ENCODE measurements around the gene TSPAN3.

Gene TSPAN3

DNA sequence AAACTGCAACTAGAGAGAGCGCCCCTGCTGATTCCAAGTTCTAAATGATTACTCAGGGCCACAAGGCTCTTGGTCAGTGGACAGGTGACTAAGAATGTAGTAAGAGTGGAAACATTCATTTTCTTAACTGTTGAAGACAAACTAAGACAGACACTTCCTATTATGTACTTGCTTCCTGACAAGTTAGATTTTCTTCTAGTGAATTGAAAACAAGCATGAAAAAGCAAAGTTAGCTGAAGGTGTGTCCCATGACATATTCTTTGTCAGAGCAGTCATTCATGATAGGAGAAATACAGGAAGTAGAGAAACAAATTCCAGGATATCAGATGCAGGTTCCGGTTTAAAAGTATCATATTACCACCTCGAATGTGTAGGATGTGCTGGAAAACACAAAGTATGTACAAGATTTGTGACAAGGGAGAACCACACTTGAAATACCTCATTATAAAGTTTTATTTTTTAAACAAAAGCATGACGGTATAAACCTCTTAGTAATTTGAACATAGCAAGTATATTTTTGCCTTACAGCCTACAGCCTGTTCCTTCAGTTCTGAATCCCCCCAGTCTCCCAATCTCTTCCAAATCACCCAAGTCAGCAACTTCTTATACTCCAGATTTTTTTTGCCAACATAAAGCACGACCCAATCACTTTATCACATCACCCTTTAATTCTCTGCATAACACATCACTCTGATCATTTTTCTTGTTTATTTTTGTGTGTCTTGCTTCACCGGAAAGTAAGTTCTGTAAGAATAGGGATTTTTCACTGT lies 6.2 kb downstream of the TSPAN3 start:
- H3K4me1 ChIP-seq (ENCODE audit: insufficient read depth, insufficient read length): no peaks in the 10 kb centered on the region
- no peak for TF ChIP-seq SUZ12 (IDR thresholded peaks at IDR 0.05; ENCODE audit: extremely low read depth, insufficient read depth, insufficient read length)
- TF ChIP-seq YY1 (IDR thresholded peaks at IDR 0.05; ENCODE audit: insufficient read depth, insufficient read length): no peak
- no peak for TF ChIP-seq ZNF274 (IDR thresholded peaks at IDR 0.05; ENCODE audit: low read depth, low read length)
- DNase-seq (ENCODE audit: low read depth, low spot score): no peak

DNA sequence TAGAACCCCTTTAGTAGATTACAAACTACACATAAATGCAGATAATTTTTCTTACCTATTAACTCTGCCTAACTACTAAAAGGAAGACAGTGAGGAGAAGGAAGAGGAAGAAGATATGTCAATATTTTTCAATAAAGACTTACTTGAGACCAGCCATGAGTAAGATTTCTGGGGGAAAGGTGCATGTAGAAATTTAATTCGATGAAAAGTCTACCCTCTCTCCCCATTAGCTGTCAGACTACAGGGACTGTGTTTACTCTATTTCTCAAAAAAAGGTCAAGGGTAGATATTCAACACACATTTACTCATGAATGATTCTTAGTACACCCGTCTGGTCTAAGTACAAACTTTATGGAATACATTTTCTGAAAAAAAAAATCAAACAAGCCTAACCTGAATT lies 6.8 kb downstream of the TSPAN3 start:
- no peaks in the 10 kb centered on the region for H3K4me1 ChIP-seq (ENCODE audit: insufficient read depth, insufficient read length)
- no peak overlapping the region for H3K4me3 ChIP-seq (ENCODE audit: insufficient read length, low read depth)
- no peaks in the 10 kb centered on the region for H3K27me3 ChIP-seq (ENCODE audit: insufficient read depth, insufficient read length)
- H3K9ac ChIP-seq (ENCODE audit: insufficient read length, low read depth): no peak overlapping the region
- H3K36me3 ChIP-seq (ENCODE audit: insufficient read depth, insufficient read length, low read length): peaks cover 11% of the 10 kb centered on the region
- TF ChIP-seq SUZ12 (IDR thresholded peaks at IDR 0.05; ENCODE audit: extremely low read depth, insufficient read depth, insufficient read length) (no peak), YY1 (IDR thresholded peaks at IDR 0.05; ENCODE audit: insufficient read depth, insufficient read length) (no peak), ZNF274 (IDR thresholded peaks at IDR 0.05; ENCODE audit: low read depth, low read length) (no peak)
- H3K9me3 ChIP-seq (ENCODE audit: insufficient read depth, low read length): no peaks in the 10 kb centered on the region
- DNase-seq (ENCODE audit: low read depth, low spot score): no peak

More for the DNA sequence above, 6.2 kb downstream of the TSPAN3 start:
- Histone ChIP-seq H3K36me3 (ENCODE audit: insufficient read depth, insufficient read length, low read length) (peaks cover 18% of the 10 kb centered on the region), H3K4me3 (ENCODE audit: insufficient read length, low read depth) (no peak overlapping the region), H3K9ac (ENCODE audit: insufficient read length, low read depth) (no peak overlapping the region), H3K9me3 (ENCODE audit: insufficient read depth, low read length) (no peaks in the 10 kb centered on the region), H3K27me3 (ENCODE audit: insufficient read depth, insufficient read length) (no peaks in the 10 kb centered on the region)

DNA sequence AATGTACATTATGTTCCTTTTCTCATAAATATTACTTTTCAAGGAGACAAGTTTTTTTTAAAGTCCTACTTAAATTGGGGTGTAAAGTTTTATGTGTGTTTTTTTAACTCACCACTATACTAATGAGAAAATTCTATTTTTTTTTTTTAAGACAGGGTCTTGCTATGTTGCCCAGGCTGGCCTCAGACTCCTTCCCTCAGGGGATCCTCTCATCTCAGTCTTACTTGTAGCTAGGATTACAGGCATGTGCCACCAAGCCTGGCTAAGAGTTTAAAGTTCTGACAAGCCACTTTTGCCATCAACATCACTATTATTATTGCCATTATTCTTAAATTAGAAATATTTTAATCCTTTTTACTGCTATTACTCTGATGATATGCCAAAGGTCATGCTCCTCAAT lies 7.7 kb downstream of the TSPAN3 start:
- H3K36me3 ChIP-seq (ENCODE audit: insufficient read depth, insufficient read length, low read length): peaks cover 5% of the 10 kb centered on the region
- H3K9me3 ChIP-seq (ENCODE audit: insufficient read depth, low read length): no peaks in the 10 kb centered on the region
- no peaks in the 10 kb centered on the region for H3K27me3 ChIP-seq (ENCODE audit: insufficient read depth, insufficient read length)
- TF ChIP-seq ZNF274 (IDR thresholded peaks at IDR 0.05; ENCODE audit: low read depth, low read length) (no peak), YY1 (IDR thresholded peaks at IDR 0.05; ENCODE audit: insufficient read depth, insufficient read length) (no peak), SUZ12 (IDR thresholded peaks at IDR 0.05; ENCODE audit: extremely low read depth, insufficient read depth, insufficient read length) (no peak)
- H3K4me3 ChIP-seq (ENCODE audit: insufficient read length, low read depth): no peak overlapping the region
- no peak for DNase-seq (ENCODE audit: low read depth, low spot score)
- no peak overlapping the region for H3K9ac ChIP-seq (ENCODE audit: insufficient read length, low read depth)
- no peaks in the 10 kb centered on the region for H3K4me1 ChIP-seq (ENCODE audit: insufficient read depth, insufficient read length)

DNA sequence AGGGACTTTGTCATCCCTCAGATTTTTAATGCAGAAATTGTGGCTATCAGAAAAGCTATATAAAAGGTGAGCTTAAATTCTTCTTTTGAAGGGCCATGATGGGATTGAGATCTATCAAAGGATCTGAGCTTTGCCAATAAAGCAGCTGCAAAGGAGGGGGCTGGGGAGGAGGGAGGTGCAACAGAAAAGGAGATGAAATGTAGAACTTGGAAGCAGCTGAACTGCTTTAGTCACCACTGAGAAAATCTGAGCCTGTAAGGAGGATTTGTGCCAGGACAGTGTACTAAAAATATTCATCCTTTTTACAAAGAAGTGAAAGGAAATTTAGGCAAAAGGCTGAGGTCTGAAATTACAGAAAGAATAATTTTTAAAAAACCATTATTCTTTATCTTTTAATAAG lies 10.4 kb downstream of the TSPAN3 start:
- Histone ChIP-seq H3K4me1 (ENCODE audit: insufficient read depth, insufficient read length) (no peaks in the 10 kb centered on the region), H3K9me3 (ENCODE audit: insufficient read depth, low read length) (no peaks in the 10 kb centered on the region), H3K36me3 (ENCODE audit: insufficient read depth, insufficient read length, low read length) (peaks cover 6% of the 10 kb centered on the region), H3K9ac (ENCODE audit: insufficient read length, low read depth) (no peak overlapping the region), H3K27me3 (ENCODE audit: insufficient read depth, insufficient read length) (no peaks in the 10 kb centered on the region), H3K4me3 (ENCODE audit: insufficient read length, low read depth) (no peak overlapping the region)
- TF ChIP-seq ZNF274 (IDR thresholded peaks at IDR 0.05; ENCODE audit: low read depth, low read length): no peak
- TF ChIP-seq YY1 (IDR thresholded peaks at IDR 0.05; ENCODE audit: insufficient read depth, insufficient read length): no peak
- TF ChIP-seq SUZ12 (IDR thresholded peaks at IDR 0.05; ENCODE audit: extremely low read depth, insufficient read depth, insufficient read length): no peak
- no peak for DNase-seq (ENCODE audit: low read depth, low spot score)

DNA sequence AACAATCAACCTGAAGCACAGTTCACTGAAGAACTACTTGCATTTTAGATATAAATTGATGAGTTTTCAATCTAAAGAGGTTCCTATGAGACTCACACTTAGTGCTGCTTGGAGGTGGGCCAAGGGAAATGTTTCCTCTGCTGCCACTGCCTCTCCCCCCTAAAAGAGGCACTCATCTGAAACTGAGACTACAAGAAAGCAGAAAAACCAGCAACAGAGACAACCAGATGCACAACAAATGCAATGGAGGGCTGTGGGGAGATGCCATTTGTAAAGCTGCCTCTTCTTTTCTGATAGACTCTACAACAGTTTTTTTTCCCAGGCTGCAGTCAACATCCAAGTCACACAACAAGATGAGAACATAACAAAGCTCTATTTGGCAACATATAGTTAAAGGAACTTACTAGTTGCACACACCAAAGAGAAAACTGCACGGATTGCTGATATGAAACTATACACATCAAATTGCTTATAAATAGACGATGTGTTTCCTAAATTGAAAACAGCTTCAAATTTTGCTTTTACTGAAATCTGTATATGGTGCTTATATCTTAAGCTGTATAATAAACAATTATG lies 11.0 kb downstream of the TSPAN3 start:
- no peaks in the 10 kb centered on the region for H3K9me3 ChIP-seq (ENCODE audit: insufficient read depth, low read length)
- TF ChIP-seq ZNF274 (IDR thresholded peaks at IDR 0.05; ENCODE audit: low read depth, low read length): no peak
- no peak for TF ChIP-seq SUZ12 (IDR thresholded peaks at IDR 0.05; ENCODE audit: extremely low read depth, insufficient read depth, insufficient read length)
- TF ChIP-seq YY1 (IDR thresholded peaks at IDR 0.05; ENCODE audit: insufficient read depth, insufficient read length): no peak
- no peak overlapping the region for H3K9ac ChIP-seq (ENCODE audit: insufficient read length, low read depth)
- no peak for DNase-seq (ENCODE audit: low read depth, low spot score)
- H3K4me3 ChIP-seq (ENCODE audit: insufficient read length, low read depth): no peak overlapping the region
- H3K27me3 ChIP-seq (ENCODE audit: insufficient read depth, insufficient read length): no peaks in the 10 kb centered on the region
- H3K36me3 ChIP-seq (ENCODE audit: insufficient read depth, insufficient read length, low read length): peaks cover 11% of the 10 kb centered on the region
- no peaks in the 10 kb centered on the region for H3K4me1 ChIP-seq (ENCODE audit: insufficient read depth, insufficient read length)

DNA sequence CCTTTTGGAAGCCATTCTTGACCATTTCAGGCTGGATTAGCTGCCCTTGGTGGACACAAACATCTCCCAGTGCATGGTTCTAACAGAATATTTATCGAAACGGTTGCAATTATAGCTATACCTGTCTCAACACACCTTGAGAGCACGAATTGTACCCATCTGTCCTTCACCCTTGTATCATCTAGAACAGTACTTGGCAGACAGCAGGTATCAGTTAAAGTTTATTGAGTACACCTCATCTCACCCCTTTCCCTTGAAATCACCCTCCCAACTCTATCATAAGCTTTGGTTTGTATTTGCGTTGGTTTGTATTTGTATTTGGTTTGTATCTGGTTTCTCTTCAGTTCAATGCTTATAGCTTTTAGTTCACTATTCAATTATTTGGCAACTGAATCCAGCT lies 12.4 kb downstream of the TSPAN3 start:
- no peak for DNase-seq (ENCODE audit: low read depth, low spot score)
- TF ChIP-seq SUZ12 (IDR thresholded peaks at IDR 0.05; ENCODE audit: extremely low read depth, insufficient read depth, insufficient read length): no peak
- no peak for TF ChIP-seq YY1 (IDR thresholded peaks at IDR 0.05; ENCODE audit: insufficient read depth, insufficient read length)
- no peak for TF ChIP-seq ZNF274 (IDR thresholded peaks at IDR 0.05; ENCODE audit: low read depth, low read length)
- no peak overlapping the region for H3K4me3 ChIP-seq (ENCODE audit: insufficient read length, low read depth)
- no peaks in the 10 kb centered on the region for H3K27me3 ChIP-seq (ENCODE audit: insufficient read depth, insufficient read length)
- H3K36me3 ChIP-seq (ENCODE audit: insufficient read depth, insufficient read length, low read length): peaks cover 17% of the 10 kb centered on the region
- H3K9ac ChIP-seq (ENCODE audit: insufficient read length, low read depth): no peak overlapping the region
- no peaks in the 10 kb centered on the region for H3K9me3 ChIP-seq (ENCODE audit: insufficient read depth, low read length)
- H3K4me1 ChIP-seq (ENCODE audit: insufficient read depth, insufficient read length): peaks cover 2% of the 10 kb centered on the region

DNA sequence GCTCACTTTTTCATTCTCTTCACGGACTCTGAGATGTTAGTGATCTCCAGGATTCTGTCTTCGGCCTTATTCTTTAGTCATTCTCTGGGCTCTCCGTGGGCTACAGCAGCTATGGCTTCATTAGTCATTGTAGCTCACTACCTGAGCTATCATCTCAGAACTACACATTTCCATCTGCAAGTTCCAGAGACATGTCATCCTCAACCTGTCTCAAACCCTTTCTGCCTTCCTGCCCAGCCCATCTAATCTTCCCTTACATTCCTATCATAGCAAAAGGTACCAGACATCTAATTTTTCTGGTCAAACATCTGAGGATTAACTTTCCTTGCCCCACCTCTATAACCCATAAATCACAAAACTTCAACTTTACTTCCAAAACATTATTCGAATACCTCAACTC lies 13.2 kb downstream of the TSPAN3 start:
- no peak for DNase-seq (ENCODE audit: low read depth, low spot score)
- H3K9ac ChIP-seq (ENCODE audit: insufficient read length, low read depth): no peak overlapping the region
- peaks cover 19% of the 10 kb centered on the region for H3K36me3 ChIP-seq (ENCODE audit: insufficient read depth, insufficient read length, low read length)
- no peaks in the 10 kb centered on the region for H3K27me3 ChIP-seq (ENCODE audit: insufficient read depth, insufficient read length)
- TF ChIP-seq SUZ12 (IDR thresholded peaks at IDR 0.05; ENCODE audit: extremely low read depth, insufficient read depth, insufficient read length): no peak
- TF ChIP-seq ZNF274 (IDR thresholded peaks at IDR 0.05; ENCODE audit: low read depth, low read length): no peak
- no peak for TF ChIP-seq YY1 (IDR thresholded peaks at IDR 0.05; ENCODE audit: insufficient read depth, insufficient read length)
- peaks cover 2% of the 10 kb centered on the region for H3K4me1 ChIP-seq (ENCODE audit: insufficient read depth, insufficient read length)
- H3K4me3 ChIP-seq (ENCODE audit: insufficient read length, low read depth): no peak overlapping the region
- H3K9me3 ChIP-seq (ENCODE audit: insufficient read depth, low read length): no peaks in the 10 kb centered on the region

Data from NT2/D1 (cell line).